GM19397 (cell line): ENCODE data around the gene P4HTM.
A peak's percentile ranks its signal among the peaks of the same experiment; 100 is the strongest.

ENCODE experiments used
- ATAC-seq: cut with Tn5 transposase; IDR thresholded peaks from one replicate; pipeline ENCODE4 v1.9.1; 2021; ENCODE audit warnings: mild to moderate bottlenecking, moderate library complexity; ENCODE audit not compliant: unreplicated experiment

Gene P4HTM

DNA sequence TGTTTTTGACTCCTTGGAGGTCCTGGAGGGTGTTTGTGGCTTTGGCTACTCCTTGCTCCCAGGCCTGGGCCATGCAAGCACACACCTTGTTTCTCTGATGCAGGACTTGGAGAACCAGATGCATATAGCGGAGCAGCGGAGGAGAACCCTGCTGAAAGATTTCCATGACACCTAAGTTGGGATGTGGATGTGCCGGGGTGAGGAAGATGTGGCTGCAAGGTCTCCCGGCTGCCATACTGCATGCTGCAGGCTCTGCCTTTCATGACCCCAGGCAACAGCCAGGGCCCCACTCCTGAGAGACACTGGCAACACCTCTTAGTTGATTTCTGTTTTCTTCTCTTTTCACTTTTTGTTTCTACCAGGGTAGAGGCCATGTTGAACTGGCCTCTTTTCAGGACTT lies 6.9 kb upstream of the P4HTM start:
- no peak for ATAC-seq

DNA sequence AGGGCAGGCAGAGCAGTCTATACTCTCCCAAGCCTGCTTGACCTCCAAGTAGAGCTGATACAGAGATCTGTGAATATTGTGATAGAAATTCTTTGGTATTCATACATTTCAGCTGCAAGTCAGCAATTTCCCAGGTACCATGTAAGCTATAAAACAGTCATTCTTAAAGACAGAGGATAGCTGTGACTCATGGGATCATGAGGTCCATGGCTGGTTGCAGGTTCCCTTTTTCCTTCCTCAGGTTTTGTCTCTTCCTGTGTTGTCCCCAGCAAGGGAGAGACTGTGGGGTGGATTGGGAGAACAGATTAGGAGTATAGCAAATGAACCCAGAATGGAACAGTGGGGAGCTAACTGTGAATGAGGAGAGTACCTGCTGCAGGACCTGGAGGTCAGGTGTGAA lies 5.4 kb upstream of the P4HTM start:
- no peak for ATAC-seq

DNA sequence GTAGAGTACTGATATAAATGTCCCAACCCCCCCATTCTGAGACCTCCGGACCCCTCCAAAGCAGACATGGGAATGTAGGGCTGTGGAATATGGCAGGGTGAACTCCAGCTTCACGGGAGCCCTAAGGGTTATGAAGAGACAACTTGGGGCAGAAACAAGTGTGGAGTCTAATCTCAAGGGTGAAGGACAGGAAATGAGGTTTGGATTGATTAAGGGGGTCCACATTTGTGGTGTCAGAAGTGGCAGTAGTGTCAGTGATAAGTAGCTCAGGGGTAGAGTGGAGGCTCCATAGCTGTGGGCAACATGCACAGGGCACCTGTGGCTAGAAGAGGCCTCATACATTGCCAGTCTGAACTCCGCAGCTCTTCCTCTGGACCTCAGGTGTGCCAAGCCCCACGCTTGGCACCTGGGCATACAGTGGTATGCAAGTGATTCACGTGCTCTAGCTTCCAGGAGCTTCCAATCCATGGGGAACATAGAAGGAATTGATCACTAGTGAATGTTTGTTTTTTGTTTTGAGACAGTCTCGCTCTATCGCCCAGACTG lies 4.1 kb upstream of the P4HTM start:
- no peak for ATAC-seq

DNA sequence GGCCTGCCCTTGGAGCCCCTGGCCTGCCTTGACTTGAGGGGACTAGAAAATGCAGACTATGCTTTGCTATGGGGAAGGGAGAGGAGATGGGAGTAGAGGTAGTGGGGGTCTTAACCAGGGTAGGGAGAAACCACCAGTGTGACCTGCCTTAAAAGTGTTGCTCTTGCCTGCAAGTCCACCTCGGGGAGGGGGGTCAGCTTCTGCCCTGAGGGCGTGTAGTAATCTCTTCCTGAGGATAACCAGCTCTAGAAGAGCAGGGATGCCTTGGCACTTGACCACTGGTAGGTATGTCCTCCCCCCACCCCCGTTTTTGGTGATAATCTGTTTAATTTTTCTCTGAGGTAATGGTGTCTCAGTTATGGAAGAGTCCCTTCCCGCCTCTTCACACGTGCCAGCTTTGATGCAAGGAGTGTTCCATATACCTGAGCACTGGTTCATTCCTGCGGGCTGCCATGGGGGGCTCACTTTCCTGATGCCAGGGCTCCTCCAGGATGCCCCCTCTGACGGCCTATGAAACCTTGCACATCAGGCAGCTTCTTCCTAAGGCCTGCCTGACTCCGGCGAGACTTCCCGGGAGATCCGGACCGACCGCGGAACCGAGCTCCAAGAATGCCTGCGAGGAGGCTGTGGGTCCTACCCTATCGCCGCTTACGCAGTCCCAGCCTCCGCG lies 780 bp upstream of the P4HTM start:
- ATAC-seq: no peak

DNA sequence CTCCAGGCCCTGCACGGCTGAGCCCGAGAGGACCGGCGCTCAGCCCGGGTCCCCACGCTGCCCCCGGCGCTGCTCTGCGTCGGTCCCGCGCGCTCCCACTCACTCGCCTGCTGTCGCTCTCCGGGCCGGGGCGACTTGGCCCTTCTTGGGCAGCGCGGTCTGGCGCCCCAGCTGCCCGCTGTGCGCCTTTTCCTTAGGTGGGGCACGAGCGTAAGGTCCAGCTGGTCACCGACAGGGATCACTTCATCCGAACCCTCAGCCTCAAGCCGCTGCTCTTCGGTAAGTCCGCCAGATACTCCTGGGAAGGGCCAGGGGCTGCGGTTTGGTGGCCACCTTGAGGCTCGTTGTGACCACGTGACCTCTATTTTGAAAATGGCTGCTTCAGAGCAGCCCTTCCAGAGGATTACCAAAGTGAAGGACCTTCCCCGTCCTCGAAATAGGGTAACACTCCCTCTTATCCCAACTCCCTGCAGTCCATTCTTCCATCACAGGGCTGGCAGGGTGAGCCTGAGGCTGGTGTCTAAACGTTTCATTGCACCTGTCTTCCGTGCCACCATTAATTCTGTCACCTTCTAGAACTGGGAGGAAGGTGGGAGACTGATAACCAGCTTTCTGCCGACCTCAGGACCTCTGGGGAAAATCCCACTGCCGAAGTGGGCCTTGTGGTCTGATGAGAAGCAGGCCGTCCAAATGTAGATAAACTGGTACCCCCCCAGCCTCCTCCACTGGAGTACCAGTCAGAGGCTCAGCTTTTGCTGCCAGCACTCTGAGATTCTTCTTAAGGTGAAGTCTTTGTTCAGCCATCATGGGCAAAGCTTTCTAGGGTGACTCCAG lies 812 bp downstream of the P4HTM start:
- peak; percentile 7 for ATAC-seq

DNA sequence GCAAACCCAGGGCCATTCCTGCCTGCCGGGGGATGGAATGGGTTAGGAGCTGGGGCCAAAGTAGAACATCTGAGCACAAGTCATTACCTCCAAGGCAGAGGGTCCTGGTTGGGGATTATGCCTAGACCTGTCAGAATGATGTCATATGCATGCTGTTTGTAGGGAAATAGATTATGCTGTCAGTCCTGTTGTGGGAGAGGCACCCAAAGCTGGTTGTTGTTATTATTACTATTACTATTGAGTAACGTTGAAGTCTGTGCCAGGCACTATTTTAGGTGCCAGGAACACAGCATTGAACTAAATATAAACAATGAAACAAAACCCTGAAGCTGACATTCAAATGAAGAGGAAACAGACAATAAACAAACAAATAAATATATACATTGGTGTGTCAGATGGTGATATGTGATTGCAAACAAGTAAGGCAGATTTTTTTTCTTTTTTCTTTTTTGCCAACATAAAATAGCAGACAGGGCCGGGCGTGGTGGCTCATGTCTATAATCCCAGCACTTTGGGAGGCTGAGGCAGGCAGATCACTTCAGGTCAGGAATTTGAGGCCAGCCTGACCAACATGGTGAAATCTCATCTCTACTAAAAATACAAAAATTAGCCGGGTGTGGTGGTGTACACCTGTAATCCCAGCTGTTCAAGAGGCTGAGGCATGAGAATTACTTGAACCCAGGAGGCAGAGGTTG lies 2.0 kb downstream of the P4HTM start:
- ATAC-seq: no peak

DNA sequence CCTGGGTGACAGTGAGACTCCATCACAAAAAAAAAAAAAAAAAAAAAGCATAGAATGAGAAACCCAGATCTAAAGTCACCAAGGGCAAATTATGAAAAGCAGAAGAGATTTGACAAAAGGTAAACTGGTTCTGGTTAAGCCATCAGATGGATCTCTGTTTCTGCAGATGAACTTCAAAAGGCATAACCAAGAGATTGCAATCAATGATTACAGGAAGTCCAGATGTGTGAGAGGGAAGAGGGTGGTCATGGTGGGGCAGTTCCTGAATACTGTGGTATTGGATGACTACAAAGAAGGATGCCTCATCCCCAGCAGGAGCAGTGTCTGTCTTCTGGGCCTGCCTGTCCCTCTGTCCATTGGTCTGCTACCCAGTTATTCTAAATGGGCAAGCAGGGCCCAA lies 3.8 kb downstream of the P4HTM start:
- no peak for ATAC-seq

DNA sequence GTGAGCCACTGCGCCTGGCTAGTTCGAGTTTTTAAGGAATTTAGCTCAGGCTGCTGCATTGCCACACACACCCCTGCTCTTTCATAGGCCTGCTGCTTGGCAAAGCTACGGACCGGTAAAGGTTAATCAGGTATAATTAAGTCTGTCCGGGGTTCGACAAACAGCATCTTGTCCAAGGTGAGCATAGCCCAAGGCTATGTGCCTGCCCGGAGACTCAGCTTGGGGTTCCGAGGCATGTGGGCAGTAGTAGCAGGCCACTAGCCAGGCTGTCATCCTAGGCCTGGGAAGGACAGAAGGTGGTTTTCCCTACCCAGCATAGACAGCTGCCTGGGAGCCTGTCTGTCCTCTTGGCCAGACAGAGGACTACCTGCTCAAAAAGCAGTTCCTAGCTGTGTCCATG lies 6.6 kb downstream of the P4HTM start:
- no peak for ATAC-seq

DNA sequence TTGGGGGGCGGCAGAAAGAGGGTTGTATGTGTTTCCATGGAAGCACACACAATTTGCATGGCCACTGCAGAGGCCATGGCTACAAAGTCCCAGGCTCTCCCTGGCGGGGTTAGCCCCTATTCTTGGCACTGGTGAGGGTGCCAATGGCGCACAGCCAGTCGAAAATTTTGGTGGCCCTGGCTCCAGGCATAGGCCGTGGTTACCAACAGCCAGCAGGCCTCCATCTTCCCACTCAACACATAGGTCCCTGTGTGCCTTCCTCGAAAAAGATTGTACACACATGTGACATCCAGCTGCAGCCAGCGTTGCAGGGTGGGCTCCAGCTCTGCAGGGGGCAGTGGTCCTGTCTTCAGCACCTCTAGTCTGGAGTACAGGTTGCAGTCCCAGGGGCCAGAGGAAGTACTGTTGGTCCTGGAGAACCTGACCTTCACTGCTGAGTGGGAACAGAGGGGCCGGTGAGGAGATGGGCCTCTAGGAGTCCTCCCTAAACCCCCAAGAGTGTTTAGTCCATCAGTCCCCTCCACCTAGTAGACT lies 7.1 kb downstream of the P4HTM start:
- no peak for ATAC-seq

DNA sequence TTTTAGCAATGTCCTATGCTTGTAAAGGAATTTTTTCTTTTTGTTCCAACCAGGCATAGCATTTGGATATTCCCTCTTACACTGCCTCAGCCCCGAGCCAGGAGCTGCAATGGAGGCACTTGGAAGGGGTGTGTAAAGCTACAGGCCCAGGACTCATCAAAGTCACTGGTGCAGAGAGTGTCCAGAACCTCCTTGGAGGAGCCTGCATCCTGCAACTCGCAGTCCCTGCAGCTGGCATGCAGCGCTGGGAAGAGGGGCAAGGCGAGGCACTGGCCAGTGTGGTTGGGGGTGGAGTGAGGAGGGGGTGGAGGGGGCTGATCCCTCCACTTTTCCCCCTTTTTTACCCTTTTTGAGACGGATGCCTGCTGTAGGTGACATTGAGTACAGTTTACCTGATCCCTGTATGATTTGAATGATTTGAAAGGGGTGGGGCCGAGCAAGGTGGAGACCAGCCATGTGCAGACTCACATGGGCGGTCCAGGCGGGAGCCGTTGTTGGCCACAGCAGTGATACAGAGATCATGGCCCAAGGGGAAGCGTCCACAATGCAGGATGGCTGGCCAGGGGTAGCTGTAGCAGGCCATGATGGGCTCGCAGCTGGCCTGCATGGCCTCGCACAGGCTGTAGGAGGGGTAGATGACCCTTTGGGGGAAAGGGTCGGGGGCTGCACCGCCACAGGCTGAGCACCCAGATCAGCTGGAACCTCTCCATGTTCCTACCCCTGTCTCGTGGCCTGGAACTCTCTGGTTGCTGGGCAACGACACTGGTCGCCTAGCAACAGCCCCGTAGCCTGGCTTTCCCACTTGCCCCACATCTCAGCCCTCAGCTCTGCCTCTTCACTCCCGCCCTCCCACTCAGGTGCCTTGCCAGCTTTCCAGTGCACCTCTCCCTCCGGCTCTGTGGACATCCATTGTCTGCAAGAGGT lies 7.9 kb downstream of the P4HTM start:
- no peak for ATAC-seq

DNA sequence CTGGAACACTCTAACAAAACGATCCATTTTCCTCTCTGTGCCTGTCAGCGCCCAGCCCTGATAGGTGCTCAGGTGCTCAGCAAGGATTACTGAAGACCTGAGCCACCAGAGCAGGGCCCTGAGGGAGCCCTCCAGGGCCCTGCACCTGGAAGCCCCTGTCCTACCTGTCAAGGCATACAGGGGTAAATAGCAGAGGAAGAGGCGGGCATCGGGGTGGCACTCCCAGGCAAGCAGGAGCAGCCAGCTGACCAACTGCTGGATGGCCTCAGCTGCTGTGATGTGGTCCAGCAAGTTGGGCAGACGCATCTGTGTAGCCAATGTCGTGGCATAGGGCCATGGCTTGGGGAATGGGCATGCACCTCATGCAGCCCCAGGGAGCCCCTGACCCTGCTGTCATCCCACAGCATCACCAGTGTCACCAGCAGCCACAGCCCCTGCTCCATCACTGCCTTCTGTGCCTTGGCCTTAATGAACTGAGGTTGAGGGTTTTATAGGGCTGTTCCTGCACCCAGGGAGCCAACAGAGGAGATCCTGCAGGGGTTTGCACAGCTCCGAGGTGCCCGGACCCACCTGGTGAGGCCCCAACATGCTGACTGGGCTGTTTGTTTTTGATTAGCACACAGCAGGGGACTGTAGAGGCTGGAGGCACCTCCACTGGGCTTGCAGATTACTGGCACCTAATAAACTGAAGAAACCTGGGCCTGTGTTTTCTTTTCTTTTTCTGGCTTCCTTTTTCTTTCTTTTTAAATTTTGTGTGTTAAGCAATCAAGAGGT lies 9.2 kb downstream of the P4HTM start:
- ATAC-seq: no peak

DNA sequence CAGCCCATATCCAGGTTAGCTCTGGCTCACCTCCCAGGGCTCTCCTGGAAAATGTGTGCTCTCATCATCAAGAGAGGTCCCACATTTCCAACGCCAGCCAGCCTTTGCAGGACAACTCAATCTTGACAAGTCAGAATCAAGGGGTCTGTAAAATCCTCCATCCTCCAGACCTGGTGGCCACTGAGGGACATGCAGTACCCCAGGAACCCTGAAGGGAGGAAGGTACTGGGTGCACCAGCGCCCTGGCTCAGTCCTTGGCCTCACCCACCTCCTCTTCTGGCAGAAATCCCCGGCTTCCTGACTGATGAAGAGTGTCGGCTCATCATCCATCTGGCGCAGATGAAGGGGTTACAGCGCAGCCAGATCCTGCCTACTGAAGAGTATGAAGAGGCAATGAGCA lies 11.1 kb downstream of the P4HTM start:
- ATAC-seq: no peak

DNA sequence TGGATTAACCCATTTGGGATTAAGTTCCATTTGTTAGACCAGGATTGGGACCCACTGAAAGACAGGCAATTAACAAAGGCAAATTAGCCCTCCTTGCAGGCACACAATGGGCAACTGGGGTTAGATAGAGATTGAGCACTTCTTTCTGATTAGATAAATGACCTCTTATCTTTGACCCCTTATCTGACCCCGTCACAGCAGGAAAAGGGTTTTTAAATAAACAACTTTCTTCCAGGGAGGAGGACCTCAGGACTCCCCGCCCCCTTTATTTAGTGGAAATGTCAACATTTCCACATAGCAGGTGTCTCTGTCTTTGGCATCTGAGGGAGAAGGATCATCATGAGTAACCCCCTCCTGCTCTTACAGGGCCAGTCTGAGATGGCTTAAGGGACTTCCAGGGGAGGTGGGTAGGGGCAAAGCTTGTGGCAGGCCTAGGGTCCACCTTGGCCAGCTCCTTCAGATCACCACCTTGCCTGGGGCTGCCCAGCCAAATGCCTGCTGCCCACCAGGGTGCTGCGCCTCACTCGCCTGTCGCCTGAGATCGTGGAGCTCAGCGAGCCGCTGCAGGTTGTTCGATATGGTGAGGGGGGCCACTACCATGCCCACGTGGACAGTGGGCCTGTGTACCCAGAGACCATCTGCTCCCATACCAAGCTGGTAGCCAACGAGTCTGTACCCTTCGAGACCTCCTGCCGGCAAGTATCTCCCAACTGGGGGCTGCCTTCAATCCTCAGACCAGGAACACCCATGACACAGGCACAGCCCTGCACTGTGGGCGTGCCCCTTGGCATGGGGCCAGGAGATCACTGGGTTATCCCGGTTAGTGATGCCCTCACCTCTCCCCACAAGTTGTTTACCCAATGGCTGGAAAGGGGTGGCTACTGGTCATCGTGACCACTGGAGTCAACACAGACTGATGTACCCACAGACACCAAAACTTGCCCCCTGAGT lies 14.6 kb downstream of the P4HTM start:
- no peak for ATAC-seq

DNA sequence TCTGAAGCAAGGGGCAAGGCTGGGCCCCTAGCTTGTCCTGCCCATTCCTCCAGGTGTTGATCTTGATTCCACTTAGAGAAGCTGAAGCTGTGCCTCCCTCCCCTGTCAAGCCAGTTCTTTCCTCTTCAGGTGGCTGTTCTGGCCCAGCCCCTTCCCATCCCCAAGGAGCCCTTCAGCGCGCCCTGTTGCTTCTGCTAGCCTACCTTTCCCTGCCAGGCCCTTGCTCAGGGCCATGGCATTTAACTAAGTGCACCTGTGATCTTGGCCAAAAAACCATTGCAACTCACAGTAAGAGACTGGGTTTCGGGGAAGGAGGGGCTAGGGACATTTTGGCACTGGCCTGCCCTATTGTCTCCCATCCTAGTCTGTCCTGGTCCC lies 15.3 kb downstream of the P4HTM start:
- no peak for ATAC-seq

DNA sequence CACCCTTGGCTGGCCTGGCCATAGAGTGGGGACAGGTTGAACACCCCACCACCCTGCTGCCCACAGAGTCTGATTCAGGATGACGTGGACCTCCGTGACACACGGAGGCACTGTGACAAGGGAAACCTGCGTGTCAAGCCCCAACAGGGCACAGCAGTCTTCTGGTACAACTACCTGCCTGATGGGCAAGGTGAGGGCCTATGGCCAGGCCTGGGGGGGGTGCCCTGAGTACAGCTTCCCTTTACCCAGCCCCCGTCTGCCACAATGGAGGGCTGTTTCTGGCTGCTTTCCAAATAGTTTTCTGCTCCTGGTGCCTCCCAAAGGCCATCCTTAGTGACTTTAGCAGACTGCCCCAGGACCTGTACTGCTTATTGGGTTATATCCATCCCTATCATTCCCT lies 16.0 kb downstream of the P4HTM start:
- ATAC-seq: no peak

DNA sequence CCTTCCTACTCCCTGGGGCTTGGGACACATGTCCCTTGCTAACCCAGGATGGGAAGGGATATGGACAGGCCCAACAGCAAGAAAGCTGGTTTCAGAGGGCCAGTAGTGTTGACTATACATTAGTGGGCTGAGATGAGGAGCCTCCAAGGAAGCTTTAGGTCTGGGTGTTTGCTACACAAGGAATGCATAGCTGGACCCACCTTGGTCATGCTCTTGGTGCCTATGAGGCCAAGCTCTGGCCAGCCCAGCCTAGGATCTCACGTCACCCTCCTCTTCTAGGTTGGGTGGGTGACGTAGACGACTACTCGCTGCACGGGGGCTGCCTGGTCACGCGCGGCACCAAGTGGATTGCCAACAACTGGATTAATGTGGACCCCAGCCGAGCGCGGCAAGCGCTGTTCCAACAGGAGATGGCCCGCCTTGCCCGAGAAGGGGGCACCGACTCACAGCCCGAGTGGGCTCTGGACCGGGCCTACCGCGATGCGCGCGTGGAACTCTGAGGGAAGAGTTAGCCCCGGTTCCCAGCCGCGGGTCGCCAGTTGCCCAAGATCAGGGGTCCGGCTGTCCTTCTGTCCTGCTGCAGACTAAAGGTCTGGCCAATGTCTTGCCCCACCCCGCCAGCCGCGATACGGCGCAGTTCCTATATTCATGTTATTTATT lies 16.5 kb downstream of the P4HTM start:
- peak; percentile 2 for ATAC-seq

DNA sequence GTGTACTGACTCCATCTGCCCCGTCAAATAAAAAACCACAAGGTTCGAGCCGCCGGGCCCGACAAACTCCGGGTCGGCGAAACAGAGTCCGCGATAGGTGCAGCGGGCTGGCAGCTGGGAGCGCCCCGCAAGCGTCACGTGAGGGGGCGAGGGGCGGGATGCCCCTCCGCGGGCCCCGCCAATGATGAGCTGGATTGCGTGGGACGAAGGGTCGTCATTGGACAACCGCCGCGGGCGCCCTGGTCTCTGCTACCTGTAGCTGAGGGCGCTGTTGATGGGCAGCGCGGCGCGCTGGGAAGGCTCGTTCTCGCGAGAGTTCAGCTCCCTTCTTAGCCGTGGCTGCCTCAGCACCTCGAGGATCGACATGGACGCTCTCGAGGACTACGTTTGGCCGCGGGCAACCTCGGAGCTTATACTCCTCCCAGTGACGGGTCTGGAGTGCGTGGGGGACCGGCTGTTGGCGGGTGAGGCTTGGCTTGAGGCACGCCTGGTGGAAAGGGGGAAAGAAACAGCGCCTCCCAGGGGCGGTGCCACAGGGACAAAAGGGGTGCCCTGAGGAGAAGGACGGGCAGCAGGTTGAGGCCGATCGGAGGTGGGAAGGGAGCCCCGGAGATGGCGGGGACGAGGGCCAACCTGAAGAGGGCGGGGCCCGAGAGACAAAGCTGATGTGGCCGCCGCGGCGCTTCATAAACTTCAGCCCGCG lies 17.2 kb downstream of the P4HTM start, which contains the start of gene WDR6:
Gene WDR6 (plus strand): TSS at position 324 of the 703 bp plus-strand sequence. CDS start 41 bp downstream, at position 365.
- ATAC-seq: peak; percentile 87
